H1 (cell line): ENCODE measurements around the gene SPRR3. TPM values are rescaled to one million over a fixed set of nuclear protein-coding genes. Genes with fewer than 3 reads are reported as not detected.
A peak's percentile ranks its signal among the peaks of the same experiment; 100 is the strongest.

Source experiments
- CTCF ChIA-PET: fragments of 300-600 bp; sonication (Branson Sonifier 250); formaldehyde crosslinking; loops from one replicate; lab custom pipeline; 2021; ENCODE audit not compliant: partially characterized antibody; lab: Charles Lee
- POLR2A ChIA-PET: fragments of 300-600 bp; sonication (Branson Sonifier 250); formaldehyde crosslinking; loops from one replicate; lab custom pipeline; 2021; ENCODE audit warnings: inconsistent platforms; ENCODE audit not compliant: partially characterized antibody; lab: Charles Lee
- DNase-seq, 2 experiments: peaks; one replicate each; pipeline versions ENCODE4 v3.0.0 to v3.0.0-alpha.2; 2010 to 2022; ENCODE audit warnings: low spot score in 2 of 2, low read depth in 1 of 2, mixed read lengths in 1 of 2
- FAIRE-seq: peaks from 2 replicates; lab custom pipeline; 2011; peaks lifted over from hg19 to GRCh38; lab: Jason Lieb, UNC
- H2AFZ ChIP-seq: 2 replicates; pipeline ENCODE4 v1.8.1; 2012; ENCODE audit warnings: low read length, inconsistent platforms
- H2AK5ac ChIP-seq: 2 replicates; pipeline ENCODE4 v1.6.1; 2013; ENCODE audit warnings: low read depth, low read length
- H2BK120ac ChIP-seq: replicated peaks from 2 replicates; pipeline ENCODE3; 2013; ENCODE audit warnings: low read depth, low read length, inconsistent platforms
- H2BK12ac ChIP-seq: 2 replicates; pipeline ENCODE4 v1.6.1; 2013; ENCODE audit warnings: low read depth, low read length
- H2BK15ac ChIP-seq: 2 replicates; pipeline ENCODE4 v1.6.1; 2013; ENCODE audit warnings: low read length
- H2BK20ac ChIP-seq: 2 replicates; pipeline ENCODE4 v1.6.1; 2013; ENCODE audit warnings: low read length
- H2BK5ac ChIP-seq: 2 replicates; pipeline ENCODE4 v1.6.1; 2013; ENCODE audit warnings: low read depth, low read length
- H3K14ac ChIP-seq: 2 replicates; pipeline ENCODE4 v1.6.1; 2013; ENCODE audit warnings: inconsistent platforms; ENCODE audit not compliant: insufficient read length
- H3K18ac ChIP-seq: 2 replicates; pipeline ENCODE4 v1.6.1; 2013; ENCODE audit warnings: low read length; ENCODE audit errors: extremely low read depth
- H3K23ac ChIP-seq: 2 replicates; pipeline ENCODE4 v1.6.1; 2013; ENCODE audit warnings: inconsistent platforms; ENCODE audit not compliant: insufficient read length
- H3K23me2 ChIP-seq: 2 replicates; pipeline ENCODE4 v1.6.1; 2013; ENCODE audit warnings: low read depth, low read length
- H3K27ac ChIP-seq: 2 replicates; pipeline ENCODE4 v1.6.1; 2011; ENCODE audit warnings: low read depth, low read length, inconsistent platforms
- H3K27me3 ChIP-seq, 4 experiments: replicated peaks in 1 of 4; 1 replicate in 1 of 4; 2 replicates in 3 of 4; pipeline versions ENCODE4 v1.6.1 to v1.8.1; 2011 to 2013; ENCODE audit warnings: low read length in 3 of 4, mild to moderate bottlenecking in 3 of 4, inconsistent platforms in 2 of 4, mixed read lengths in 2 of 4, moderate library complexity in 1 of 4; ENCODE audit not compliant: control insufficient read depth in 3 of 4, insufficient read depth in 3 of 4; ENCODE audit errors: extremely low read depth in 1 of 4
- H3K36me3 ChIP-seq, 4 experiments: 2 replicates each; pipeline versions ENCODE4 v1.6.1 to v1.8.1; 2011 to 2013; ENCODE audit warnings: mild to moderate bottlenecking in 4 of 4, low read length in 3 of 4, moderate library complexity in 2 of 4, control low read depth in 1 of 4, inconsistent platforms in 1 of 4; ENCODE audit not compliant: insufficient read depth in 4 of 4, control insufficient read depth in 2 of 4
- H3K4ac ChIP-seq: replicated peaks from 2 replicates; pipeline ENCODE3; 2013; ENCODE audit warnings: low read length, low read depth, mixed read lengths, inconsistent platforms; ENCODE audit not compliant: insufficient read length
- H3K4me1 ChIP-seq, 4 experiments: replicated peaks in 1 of 4; 1 replicate in 1 of 4; 2 replicates in 3 of 4; pipeline versions ENCODE4 v1.6.1 to v1.8.1; 2011 to 2013; ENCODE audit warnings: low read length in 3 of 4, inconsistent platforms in 2 of 4, mixed read lengths in 1 of 4; ENCODE audit not compliant: insufficient read depth in 4 of 4, control insufficient read depth in 3 of 4
- H3K4me2 ChIP-seq, 2 experiments: 2 replicates each; pipeline versions ENCODE4 v1.6.1 to v1.8.1; 2011 to 2013; ENCODE audit warnings: low read depth in 2 of 2, low read length in 2 of 2, control low read depth in 1 of 2, inconsistent platforms in 1 of 2, mild to moderate bottlenecking in 1 of 2; ENCODE audit not compliant: insufficient read depth in 1 of 2
- H3K4me3 ChIP-seq, 4 experiments: fragments of 200-600, 300-600 bp in 1 of 4; sonication (generic), shearing (Covaris generic), sonication (Bioruptor Twin) in 1 of 4; 2 replicates each; pipeline versions ENCODE4 v1.5.1 to v1.8.1; 2011 to 2016; ENCODE audit warnings: low read length in 4 of 4, low read depth in 3 of 4, control low read depth in 2 of 4, inconsistent platforms in 2 of 4, mild to moderate bottlenecking in 2 of 4, mixed read lengths in 1 of 4, moderate library complexity in 1 of 4; ENCODE audit not compliant: insufficient read depth in 2 of 4; ENCODE audit errors: extremely low read depth in 1 of 4
- H3K56ac ChIP-seq: replicated peaks from 2 replicates; pipeline ENCODE3; 2013; ENCODE audit warnings: low read depth, mild to moderate bottlenecking, mixed read lengths, low read length, inconsistent platforms; ENCODE audit not compliant: insufficient read length
- H3K79me1 ChIP-seq: 2 replicates; pipeline ENCODE4 v1.6.1; 2013; ENCODE audit warnings: low read depth, low read length, control low read depth
- H3K79me2 ChIP-seq, 2 experiments: 2 replicates each; pipeline versions ENCODE4 v1.6.1 to v1.8.1; 2012 to 2013; ENCODE audit warnings: low read length in 2 of 2, mild to moderate bottlenecking in 2 of 2, inconsistent platforms in 1 of 2; ENCODE audit not compliant: insufficient read depth in 2 of 2, control insufficient read depth in 1 of 2
- H3K9ac ChIP-seq, 4 experiments: replicated peaks in 1 of 4; 1 replicate in 1 of 4; 2 replicates in 3 of 4; pipeline versions ENCODE4 v1.6.1 to v1.8.1; 2011 to 2013; ENCODE audit warnings: low read depth in 3 of 4, low read length in 3 of 4, control low read depth in 2 of 4, mild to moderate bottlenecking in 2 of 4, moderate library complexity in 2 of 4, inconsistent platforms in 1 of 4; ENCODE audit errors: extremely low read depth in 1 of 4
- H3K9me3 ChIP-seq, 2 experiments: 2 replicates each; pipeline versions ENCODE4 v1.6.1 to v1.8.1; 2012 to 2013; ENCODE audit warnings: mild to moderate bottlenecking in 2 of 2, moderate library complexity in 2 of 2, control low read depth in 1 of 2, inconsistent platforms in 1 of 2, low read depth in 1 of 2, low read length in 1 of 2, mixed read lengths in 1 of 2; ENCODE audit not compliant: insufficient read depth in 2 of 2
- H4K20me1 ChIP-seq, 2 experiments: replicated peaks in 1 of 2; 2 replicates each; pipeline versions ENCODE3 to v1.8.1; 2011 to 2013; ENCODE audit warnings: inconsistent platforms in 2 of 2, low read length in 2 of 2, mild to moderate bottlenecking in 1 of 2; ENCODE audit not compliant: insufficient read depth in 2 of 2, control insufficient read depth in 1 of 2
- H4K5ac ChIP-seq: 2 replicates; pipeline ENCODE4 v1.6.1; 2013; ENCODE audit warnings: low read length, low read depth, mixed read lengths, inconsistent platforms; ENCODE audit not compliant: insufficient read length
- H4K8ac ChIP-seq: 2 replicates; pipeline ENCODE4 v1.8.0; 2013; ENCODE audit warnings: mild to moderate bottlenecking, moderate library complexity, low read length, inconsistent platforms; ENCODE audit not compliant: insufficient read depth; ENCODE audit errors: extremely low read depth
- H4K91ac ChIP-seq: replicated peaks from 2 replicates; pipeline ENCODE3; 2013; ENCODE audit warnings: low read length, mixed read lengths, inconsistent platforms; ENCODE audit not compliant: insufficient read length
- NANOG ChIP-seq: IDR thresholded peaks from 2 replicates; pipeline ENCODE4 v1.6.1; 2011; ENCODE audit warnings: low read length, low read depth, mild to moderate bottlenecking, inconsistent platforms; ENCODE audit not compliant: insufficient read depth, poor library complexity, severe bottlenecking
- RXRA ChIP-seq: IDR thresholded peaks from 2 replicates; pipeline ENCODE4 v1.6.1; 2011; ENCODE audit warnings: low read depth, mild to moderate bottlenecking, low read length, moderate library complexity; ENCODE audit not compliant: insufficient read depth
- SIRT6 ChIP-seq: IDR thresholded peaks from one replicate; pipeline ENCODE4 v1.7.1; 2012; ENCODE audit warnings: low read length, inconsistent platforms
- TCF12 ChIP-seq: IDR thresholded peaks from 2 replicates; pipeline ENCODE4 v1.6.1; 2011; ENCODE audit warnings: low read depth, mild to moderate bottlenecking, low read length
- WGBS, 2 experiments: shearing (Covaris generic) in 1 of 2; methylation state at CpG; one replicate each; pipeline versions ENCODE4 v1.1.6 to v1.1.7; 2013 to 2015; ENCODE audit warnings: low lambda C conversion rate in 2 of 2, mixed read lengths in 2 of 2, inconsistent platforms in 1 of 2, low coverage in 1 of 2, missing lambda C conversion rate in 1 of 2; ENCODE audit not compliant: insufficient replicate concordance in 2 of 2, insufficient coverage in 1 of 2, insufficient read length in 1 of 2; ENCODE audit errors: extremely low coverage in 1 of 2, missing lambda C conversion rate in 1 of 2; 5-methylcytosine and 5-hydroxymethylcytosine counted together
- polyA plus RNA-seq, 7 experiments: library from polyadenylated mRNA; depleted of rRNA in 3 of 7; stranded (reverse) in 5 of 7; unstranded in 2 of 7; fragments of >200 nt in 5 of 7; fragments of 200-250 nt in 2 of 7; gene quantifications; 1 replicate in 5 of 7; 2 replicates in 1 of 7; 4 replicates in 1 of 7; pipeline versions ENCODE4 v1.2.1 to v1.2.3, GENCODE V29; 2011 to 2013; ENCODE audit warnings: missing spikeins in 2 of 7, mixed read lengths in 2 of 7
- total RNA-seq: library from RNA; stranded (reverse); fragmentation: NEBNext Ultra II Directional; extraction: Animal tissue kit (Norgen Biotek cat#: 25700); gene quantifications from 2 replicates; pipeline ENCODE4 v1.2.1, GENCODE V29; 2021

Gene SPRR3
- total and polyA plus RNA-seq, 2 of the 8 experiments (the other 6 are each of a cell fraction or from before 2014, with no cell fraction given), result not detected

DNA sequence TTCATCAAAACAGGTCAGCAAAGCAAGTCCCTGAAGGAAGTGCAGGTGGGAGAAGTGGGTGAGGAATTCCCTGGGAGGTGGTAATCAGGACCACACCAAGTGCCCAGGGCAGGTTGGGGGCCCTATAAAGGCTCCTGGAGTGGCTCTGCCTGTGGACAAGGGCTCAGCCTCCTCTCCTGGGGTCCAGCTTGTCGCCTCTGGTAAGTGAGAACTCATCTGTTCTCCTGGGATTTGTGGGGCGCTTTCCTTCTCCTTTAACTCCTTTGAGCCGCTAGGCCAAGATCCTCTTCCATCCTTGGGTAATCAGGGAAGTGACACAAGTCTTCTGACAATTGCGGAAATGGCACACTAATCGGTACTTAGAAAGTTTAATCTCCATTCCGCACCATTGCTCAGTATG, 31.1 kb upstream of the SPRR3 start, which contains the start of gene SPRR4:
TSS of gene SPRR4 (plus strand) at position 154 of the 400 bp plus-strand sequence. CDS start 1,243 bp downstream, outside the sequence.
- DNase-seq (peak in 1 of 2 experiments; percentile 23), FAIRE-seq (no peak)
- H2BK12ac ChIP-seq, result no peak within 1 kb of the TSS
- H4K20me1 ChIP-seq, result no peaks in the 10 kb centered on the region
- H4K8ac ChIP-seq, result no peak within 1 kb of the TSS
- POLR2A ChIA-PET, result no interaction called here
- CTCF ChIA-PET, result interaction anchor here (1.3 to 4.7 kb wide), 2 partner anchors 9 to 221 kb away, joined by 3 to 27 read pairs; no protein-coding TSS in a partner anchor
- no peak within 1 kb of the TSS for H2BK5ac ChIP-seq
- no peaks in the 10 kb centered on the region for H3K36me3 ChIP-seq
- 87% methylated on average over 6 of the region's 6 CpGs; no CpG with 5 or more reads in 1 of the 2 experiments for WGBS, 2 experiments
- no peak within 1 kb of the TSS for H3K56ac ChIP-seq
- H3K4me1 ChIP-seq, result no peaks in the 10 kb centered on the region
- H2BK15ac ChIP-seq, result no peak within 1 kb of the TSS
- no peak within 1 kb of the TSS for H4K5ac ChIP-seq
- no peak within 1 kb of the TSS for H3K4me3 ChIP-seq
- no peak within 1 kb of the TSS for H2BK20ac ChIP-seq
- H4K91ac ChIP-seq, result no peak within 1 kb of the TSS
- no peak within 1 kb of the TSS for H2AK5ac ChIP-seq
- H3K27ac ChIP-seq, result no peak within 1 kb of the TSS
- H3K14ac ChIP-seq, result no peak within 1 kb of the TSS
- H3K79me2 ChIP-seq, result no peaks in the 10 kb centered on the region
- H3K18ac ChIP-seq, result no peak within 1 kb of the TSS
- H3K27me3 ChIP-seq, result no peaks in the 10 kb centered on the region
- no peaks in the 10 kb centered on the region for H3K23me2 ChIP-seq
- no peaks in the 10 kb centered on the region for H3K79me1 ChIP-seq
- no peak within 1 kb of the TSS for H3K4ac ChIP-seq
- no peak within 1 kb of the TSS for H2BK120ac ChIP-seq
- no peak within 1 kb of the TSS for H3K4me2 ChIP-seq
- H2AFZ ChIP-seq, result no peak within 1 kb of the TSS
- H3K23ac ChIP-seq, result no peak within 1 kb of the TSS
- peaks cover 0 to 4% of the 10 kb centered on the region in 2 experiments; a peak in 1 of 4 replicates for H3K9me3 ChIP-seq
- no peak within 1 kb of the TSS for H3K9ac ChIP-seq
- TF ChIP-seq NANOG (no peak), SIRT6 (no peak), TCF12 (no peak), RXRA (no peak)
